A673 (cell line): ENCODE results near the gene PCDHGA5. TPM values are rescaled to one million over a fixed set of nuclear protein-coding genes. Genes with fewer than 3 reads are reported as not detected.

Experiments used
- BruUV-seq: library from RNA; stranded (reverse); fragments of 400-500 nt; replicated peaks from 2 replicates; lab custom pipeline; 2021; lab: Mats Ljungman, UMichigan
- CTCF ChIA-PET: fragments of 300-600 bp; sonication (Branson Sonifier 250); formaldehyde crosslinking; loops from one replicate; lab custom pipeline; 2022; ENCODE audit warnings: antibody characterized with exemption; lab: Charles Lee
- POLR2A ChIA-PET: fragments of 300-600 bp; sonication (Branson Sonifier 250); formaldehyde crosslinking; loops from one replicate; lab custom pipeline; 2022; ENCODE audit warnings: antibody characterized with exemption; ENCODE audit not compliant: low non-redundant PET; lab: Charles Lee
- DNase-seq: peaks from one replicate; pipeline ENCODE4 v3.0.0-alpha.2; 2015; ENCODE audit warnings: low spot score
- H3K27ac ChIP-seq: fragments of 200-600 bp; sonication (generic); 2 replicates; pipeline ENCODE4 v1.5.1; 2016; ENCODE audit warnings: mixed run types, low read depth, mild to moderate bottlenecking, mixed read lengths, antibody characterized with exemption, low read length; ENCODE audit not compliant: poor library complexity, severe bottlenecking
- H3K27me3 ChIP-seq: fragments of 200-600 bp; sonication (generic); replicated peaks from 2 replicates; pipeline ENCODE4 v1.6.1; 2017; ENCODE audit warnings: mixed run types, low read depth, mild to moderate bottlenecking, mixed read lengths, antibody characterized with exemption, low read length; ENCODE audit not compliant: insufficient read depth, poor library complexity
- H3K36me3 ChIP-seq: fragments of 200-600 bp; sonication (generic); 2 replicates; pipeline ENCODE4 v1.6.1; 2016; ENCODE audit warnings: mixed run types, mild to moderate bottlenecking, mixed read lengths, antibody characterized with exemption, low read length; ENCODE audit not compliant: insufficient read depth, poor library complexity, severe bottlenecking
- H3K4me1 ChIP-seq: fragments of 200-600 bp; sonication (generic); 2 replicates; pipeline ENCODE4 v1.6.1; 2017; ENCODE audit warnings: mixed run types, mild to moderate bottlenecking, mixed read lengths, antibody characterized with exemption, low read length; ENCODE audit not compliant: insufficient read depth, poor library complexity, severe bottlenecking
- H3K4me3 ChIP-seq: fragments of 200-600 bp; sonication (generic); 2 replicates; pipeline ENCODE4 v1.5.1; 2016; ENCODE audit warnings: low read depth, mixed run types, mild to moderate bottlenecking, mixed read lengths, low read length; ENCODE audit not compliant: poor library complexity, severe bottlenecking
- H3K9me3 ChIP-seq: fragments of 200-600 bp; sonication (generic); 2 replicates; pipeline ENCODE4 v1.6.1; 2016; ENCODE audit warnings: mixed run types, low read depth, mild to moderate bottlenecking, mixed read lengths, antibody characterized with exemption, low read length; ENCODE audit not compliant: poor library complexity, severe bottlenecking
- CTCF ChIP-seq: fragments of 300-800, 200-600 bp; sonication (generic); conservative IDR thresholded peaks from 2 replicates; pipeline ENCODE4 v1.5.1; 2017; ENCODE audit warnings: low read depth, mild to moderate bottlenecking, antibody characterized with exemption, low read length, moderate library complexity, mixed read lengths
- EZH2 ChIP-seq: fragments of 200-600 bp; sonication (generic); IDR thresholded peaks from 2 replicates; pipeline ENCODE4 v1.6.1; 2017; ENCODE audit warnings: borderline replicate concordance, low read depth, mild to moderate bottlenecking, mixed read lengths, antibody characterized with exemption, low read length; ENCODE audit not compliant: poor library complexity, severe bottlenecking
- intact Hi-C: fragments of 100-400 bp; cut with micrococcal nuclease; formaldehyde crosslinking; loops from one replicate; pipeline ENCODE4 v1.10.0; 2022; ENCODE audit not compliant: unreplicated experiment
- total RNA-seq: library from RNA; stranded (reverse); gene quantifications from 2 replicates; pipeline ENCODE4 v1.2.3, GENCODE V29; 2021

The PCDHGA5 gene
- total RNA-seq, 1 experiment from 2014 or later: 2.6 TPM

GRCh38 chr5:141355641-141356040 lies 8.3 kb upstream of the PCDHGA5 start:
- TF ChIP-seq CTCF: no peak
- TF ChIP-seq EZH2: no peak
- H3K36me3 ChIP-seq: no peaks in the 10 kb centered on the region
- CTCF ChIA-PET: no interaction called here
- H3K27ac ChIP-seq: no peak overlapping the region
- intact Hi-C loops: no loop called here
- POLR2A ChIA-PET: no interaction called here
- H3K27me3 ChIP-seq: no peaks in the 10 kb centered on the region
- DNase-seq: no peak
- H3K4me1 ChIP-seq: no peaks in the 10 kb centered on the region
- peaks cover 46% of the 10 kb centered on the region for H3K9me3 ChIP-seq
- no TSS peak for BruUV-seq
- no peak overlapping the region for H3K4me3 ChIP-seq

- CTCF ChIA-PET: no interaction called here
- no peak overlapping the region for H3K27ac ChIP-seq
- POLR2A ChIA-PET: no interaction called here
- intact Hi-C loops: no loop called here
- TF ChIP-seq EZH2: no peak
- TF ChIP-seq CTCF: no peak
- no peaks in the 10 kb centered on the region for H3K4me1 ChIP-seq
- peaks cover 47% of the 10 kb centered on the region for H3K9me3 ChIP-seq
- no peaks in the 10 kb centered on the region for H3K36me3 ChIP-seq
- no peaks in the 10 kb centered on the region for H3K27me3 ChIP-seq
- no peak overlapping the region for H3K4me3 ChIP-seq
- BruUV-seq: no TSS peak
- DNase-seq: no peak
Observed at GRCh38 chr5:141356133-141356532, 7.8 kb upstream of the PCDHGA5 start.

- Histone ChIP-seq H3K36me3 (no peaks in the 10 kb centered on the region), H3K27ac (no peak overlapping the region), H3K4me1 (no peaks in the 10 kb centered on the region), H3K9me3 (peaks cover 45% of the 10 kb centered on the region), H3K4me3 (no peak overlapping the region), H3K27me3 (no peaks in the 10 kb centered on the region)
- DNase-seq: no peak
- intact Hi-C loops: no loop called here
- no peak for TF ChIP-seq CTCF
- no peak for TF ChIP-seq EZH2
- CTCF ChIA-PET: no interaction called here
- POLR2A ChIA-PET: no interaction called here
- BruUV-seq: no TSS peak
Observed at GRCh38 chr5:141356950-141357349, 7.0 kb upstream of the PCDHGA5 start.
